ENCODE data around the gene ABCB6. TPM values are rescaled to one million over a fixed set of nuclear protein-coding genes. Genes with fewer than 3 reads are reported as not detected.
A peak's percentile ranks its signal among the peaks of the same experiment; 100 is the strongest.

ABCB6 gene
- total RNA-seq, 2 experiments from 2014 or later: 11.6 to 11.9 TPM

GRCh38 chr2:219167997-219168396 is 50.8 kb downstream of the ABCB6 start:
- ATAC-seq (no peak), DNase-seq (no peak)
- ChIA-PET CTCF (interaction anchor here (1.0 kb wide), 1 partner anchor 8 kb away, joined by 3 read pairs; no protein-coding TSS in a partner anchor), POLR2A (no interaction called here)
- H3K36me3 Mint-ChIP-seq (ENCODE audit: low read depth): peaks cover 23% of the 10 kb centered on the region
- no peak overlapping the region for H3K4me3 Mint-ChIP-seq
- H3K27me3 Mint-ChIP-seq (ENCODE audit: low read depth): no peaks in the 10 kb centered on the region
- no peaks in the 10 kb centered on the region for H3K9me3 Mint-ChIP-seq (ENCODE audit: insufficient read depth)
- H3K4me1 Mint-ChIP-seq (ENCODE audit: low read depth): peaks cover 11% of the 10 kb centered on the region
- H3K27ac Mint-ChIP-seq: peak overlapping the region; percentile 18

- ATAC-seq (no peak), DNase-seq (no peak)
- peaks cover 8% of the 10 kb centered on the region for H3K4me1 Mint-ChIP-seq (ENCODE audit: low read depth)
- no peak overlapping the region for H3K4me3 Mint-ChIP-seq
- peaks cover 4% of the 10 kb centered on the region for H3K36me3 Mint-ChIP-seq (ENCODE audit: low read depth)
- CTCF ChIA-PET: interaction anchor here (1.4 to 2.1 kb wide), 2 partner anchors 10 to 129 kb away, joined by 3 to 8 read pairs; no protein-coding TSS in a partner anchor
- POLR2A ChIA-PET: interaction anchor here (3.7 kb wide), 1 partner anchor 11 kb away, joined by 25 read pairs; the partner anchor contains the start of gene CNPPD1
- H3K27ac Mint-ChIP-seq: no peak overlapping the region
- H3K27me3 Mint-ChIP-seq (ENCODE audit: low read depth): no peaks in the 10 kb centered on the region
- no peaks in the 10 kb centered on the region for H3K9me3 Mint-ChIP-seq (ENCODE audit: insufficient read depth)
Observed at GRCh38 chr2:219165058-219165911, 53.5 kb downstream of the ABCB6 start.

GRCh38 chr2:219163156-219163555 is 55.6 kb downstream of the ABCB6 start:
- Mint-ChIP-seq H3K4me1 (ENCODE audit: low read depth) (peaks cover 20% of the 10 kb centered on the region), H3K4me3 (no peak overlapping the region), H3K36me3 (ENCODE audit: low read depth) (peaks cover 4% of the 10 kb centered on the region), H3K9me3 (ENCODE audit: insufficient read depth) (no peaks in the 10 kb centered on the region), H3K27me3 (ENCODE audit: low read depth) (no peaks in the 10 kb centered on the region), H3K27ac (no peak overlapping the region)
- ChIA-PET CTCF (interaction anchor here (1.0 to 1.9 kb wide), 5 partner anchors 8 to 133 kb away, joined by 3 to 4 read pairs (median 4); no protein-coding TSS in a partner anchor), POLR2A (no interaction called here)
- no peak for DNase-seq
- no peak for ATAC-seq

- ChIA-PET POLR2A (no interaction called here), CTCF (interaction anchor here (2.7 to 6.3 kb wide), 4 partner anchors 21 to 133 kb away, joined by 9 to 93 read pairs (median 20); partner anchors contain the start of genes ABCB6, GLB1L and STK16)
- Mint-ChIP-seq H3K27me3 (ENCODE audit: low read depth) (no peaks in the 10 kb centered on the region), H3K4me1 (ENCODE audit: low read depth) (peaks cover 20% of the 10 kb centered on the region), H3K27ac (peak overlapping the region; percentile 95), H3K36me3 (ENCODE audit: low read depth) (peaks cover 8% of the 10 kb centered on the region), H3K4me3 (peak overlapping the region; percentile 88), H3K9me3 (ENCODE audit: insufficient read depth) (no peaks in the 10 kb centered on the region)
- DNase-seq: no peak
- no peak for ATAC-seq
Observed at GRCh38 chr2:219161097-219161496, 57.7 kb downstream of the ABCB6 start.

GRCh38 chr2:219160186-219161017 is 58.4 kb downstream of the ABCB6 start, which contains the start of gene NHEJ1:
Gene NHEJ1 (minus strand): TSS chr2:219160815. CDS start chr2:219158362, 2,453 bp downstream.
- H3K4me1 Mint-ChIP-seq (ENCODE audit: low read depth): peaks cover 20% of the 10 kb centered on the region
- POLR2A ChIA-PET: interaction anchor here (0.6 to 1.2 kb wide), 5 partner anchors 15 to 89 kb away, joined by 3 to 5 read pairs (median 3); partner anchors contain the start of genes GLB1L and STK16
- peak within 1 kb of the TSS; percentile 95 for H3K27ac Mint-ChIP-seq
- ATAC-seq (peak; percentile 89), DNase-seq (peak; percentile 94)
- peaks cover 8% of the 10 kb centered on the region for H3K36me3 Mint-ChIP-seq (ENCODE audit: low read depth)
- peak within 1 kb of the TSS; percentile 88 for H3K4me3 Mint-ChIP-seq
- no peaks in the 10 kb centered on the region for H3K9me3 Mint-ChIP-seq (ENCODE audit: insufficient read depth)
- CTCF ChIA-PET: interaction anchor here (0.6 to 6.3 kb wide), 35 partner anchors 8 to 370 kb away, joined by 3 to 93 read pairs (median 7); partner anchors contain the start of genes ABCB6, ANKZF1, ATG9A and CNPPD1
- no peaks in the 10 kb centered on the region for H3K27me3 Mint-ChIP-seq (ENCODE audit: low read depth)

Other genes with a start within 250 kb of the ABCB6 start
- not detected for gene FEV, start 233.8 kb downstream of the ABCB6 start, total RNA-seq
- gene CRYBA2, start 225.5 kb downstream of the ABCB6 start, total RNA-seq: not detected
- gene CFAP65, start 177.4 kb downstream of the ABCB6 start, total RNA-seq: not detected
- gene IHH, start 158.0 kb downstream of the ABCB6 start, total RNA-seq: not detected
- 10 to 100 TPM; 19.1 to 23.1 TPM for gene NHEJ1, start 58.1 kb downstream of the ABCB6 start, total RNA-seq
- gene SLC23A3, start 48.9 kb downstream of the ABCB6 start, total RNA-seq: 1 to 10 TPM; 2.0 to 2.2 TPM
- gene CNPPD1, start 42.0 kb downstream of the ABCB6 start, total RNA-seq: 10 to 100 TPM; 75.1 to 81.4 TPM
- gene RETREG2, start 40.7 kb downstream of the ABCB6 start, total RNA-seq: 100 to 1,000 TPM; 104 to 111 TPM
- 10 to 100 TPM; 57.0 to 59.5 TPM for gene ZFAND2B, start 12.2 kb downstream of the ABCB6 start, total RNA-seq
- 10 to 100 TPM; 51.7 to 53.8 TPM for gene ATG9A, start 10.7 kb upstream of the ABCB6 start, total RNA-seq
- gene ANKZF1, start 10.8 kb upstream of the ABCB6 start, total RNA-seq: 100 to 1,000 TPM; 106 to 114 TPM
- 1 to 10 TPM; 3.4 to 4.0 TPM for gene GLB1L, start 26.5 kb upstream of the ABCB6 start, total RNA-seq
- 10 to 100 TPM; 31.2 to 31.5 TPM for gene STK16, start 26.5 kb upstream of the ABCB6 start, total RNA-seq
- not detected for gene TUBA4B, start 34.3 kb upstream of the ABCB6 start, total RNA-seq
- gene TUBA4A, start 35.0 kb upstream of the ABCB6 start, total RNA-seq: 100 to 1,000 TPM; 286 to 292 TPM
- gene DNAJB2, start 60.4 kb upstream of the ABCB6 start, total RNA-seq: 10 to 100 TPM; 43.5 to 51.1 TPM
- under 1 TPM in 1 of 2 experiments, not detected in 1; 0.16 TPM for gene PTPRN, start 90.4 kb upstream of the ABCB6 start, total RNA-seq
- not detected for gene RESP18, start 113.8 kb upstream of the ABCB6 start, total RNA-seq
- 10 to 100 TPM; 58.1 to 59.7 TPM for gene DNPEP, start 169.0 kb upstream of the ABCB6 start, total RNA-seq
- not detected for gene DES, start 199.4 kb upstream of the ABCB6 start, total RNA-seq
- gene SPEG, start 215.9 kb upstream of the ABCB6 start, total RNA-seq: 10 to 100 TPM; 10.8 to 11.6 TPM